Mesodermal cell (in vitro differentiated cells): Measurements from ENCODE around the gene MGLL.

Source experiments
- H3K27ac ChIP-seq: 2 replicates; pipeline ENCODE4 v1.7.0; 2013; ENCODE audit warnings: mild to moderate bottlenecking, low read depth, low read length, moderate library complexity; ENCODE audit not compliant: severe bottlenecking
- H3K36me3 ChIP-seq: 2 replicates; pipeline ENCODE4 v1.7.1; 2013; ENCODE audit warnings: mild to moderate bottlenecking, low read length, moderate library complexity; ENCODE audit not compliant: control insufficient read depth, insufficient read depth
- H3K4me1 ChIP-seq: one replicate; pipeline ENCODE4 v1.7.1; 2013; ENCODE audit warnings: mild to moderate bottlenecking, low read length; ENCODE audit not compliant: insufficient read depth, control insufficient read depth, poor library complexity, severe bottlenecking
- H3K4me3 ChIP-seq: 2 replicates; pipeline ENCODE4 v1.7.0; 2013; ENCODE audit warnings: low read length, control low read depth, mild to moderate bottlenecking; ENCODE audit not compliant: insufficient read depth, poor library complexity, severe bottlenecking; ENCODE audit errors: extremely low read depth
- H3K9me3 ChIP-seq: 2 replicates; pipeline ENCODE4 v1.7.1; 2013; ENCODE audit warnings: mild to moderate bottlenecking, low read length, moderate library complexity; ENCODE audit not compliant: control insufficient read depth
- WGBS, 2 experiments: methylation state at CpG; one replicate each; pipeline ENCODE4 v1.1.5; 2013; ENCODE audit warnings: missing lambda C conversion rate in 2 of 2; ENCODE audit not compliant: insufficient coverage in 2 of 2; 5-methylcytosine and 5-hydroxymethylcytosine counted together

The MGLL gene

GRCh38 chr3:127739347-127740135, 82.8 kb downstream of the MGLL start:
- H3K9me3 ChIP-seq, result no peaks in the 10 kb centered on the region
- no peak overlapping the region for H3K27ac ChIP-seq
- H3K36me3 ChIP-seq, result no peaks in the 10 kb centered on the region
- H3K4me1 ChIP-seq, result peaks cover 48% of the 10 kb centered on the region
- 92 to 94% methylated on average over 10 of the region's 12 CpGs for WGBS, 2 experiments
- H3K4me3 ChIP-seq, result no peak overlapping the region

GRCh38 chr3:127738192-127738840, 84.0 kb downstream of the MGLL start:
- 91 to 92% methylated on average over 5 to 7 of the region's 8 CpGs for WGBS, 2 experiments

GRCh38 chr3:127736801-127737539, 85.3 kb downstream of the MGLL start:
- no peak overlapping the region for H3K4me3 ChIP-seq

More at GRCh38 chr3:127738192-127738840, 84.0 kb downstream of the MGLL start:
- Histone ChIP-seq H3K9me3 (no peaks in the 10 kb centered on the region), H3K27ac (no peak overlapping the region), H3K36me3 (no peaks in the 10 kb centered on the region), H3K4me1 (peaks cover 50% of the 10 kb centered on the region), H3K4me3 (no peak overlapping the region)

GRCh38 chr3:127735767-127736693, 86.3 kb downstream of the MGLL start:
- Histone ChIP-seq H3K9me3 (no peaks in the 10 kb centered on the region), H3K4me1 (peaks cover 61% of the 10 kb centered on the region), H3K36me3 (no peaks in the 10 kb centered on the region), H3K4me3 (no peak overlapping the region), H3K27ac (peak overlapping the region; percentile 76)
- 70 to 85% methylated on average over 5 to 8 of the region's 9 CpGs for WGBS, 2 experiments

More at GRCh38 chr3:127736801-127737539, 85.3 kb downstream of the MGLL start:
- Histone ChIP-seq H3K27ac (no peak overlapping the region), H3K4me1 (peaks cover 59% of the 10 kb centered on the region), H3K9me3 (no peaks in the 10 kb centered on the region), H3K36me3 (no peaks in the 10 kb centered on the region)
- 90 to 100% methylated on average over 5 to 7 of the region's 10 CpGs for WGBS, 2 experiments

- Histone ChIP-seq H3K4me3 (no peak overlapping the region), H3K9me3 (no peaks in the 10 kb centered on the region), H3K27ac (peak overlapping the region; percentile 76), H3K36me3 (no peaks in the 10 kb centered on the region), H3K4me1 (peaks cover 61% of the 10 kb centered on the region)
- WGBS, 2 experiments, result 48 to 100% methylated on average over 1 to 3 of the region's 8 CpGs
Observed at GRCh38 chr3:127734754-127735473, 87.4 kb downstream of the MGLL start.

GRCh38 chr3:127734181-127734720, 88.1 kb downstream of the MGLL start:
- Histone ChIP-seq H3K4me1 (peaks cover 61% of the 10 kb centered on the region), H3K4me3 (no peak overlapping the region), H3K9me3 (no peaks in the 10 kb centered on the region), H3K36me3 (no peaks in the 10 kb centered on the region), H3K27ac (peak overlapping the region; percentile 76)
- WGBS, 2 experiments, result 92 to 99% methylated on average over 12 of the region's 12 CpGs

- no peak overlapping the region for H3K4me3 ChIP-seq
- H3K27ac ChIP-seq, result no peak overlapping the region
- H3K9me3 ChIP-seq, result no peaks in the 10 kb centered on the region
- H3K36me3 ChIP-seq, result no peaks in the 10 kb centered on the region
- peaks cover 57% of the 10 kb centered on the region for H3K4me1 ChIP-seq
- 84 to 85% methylated on average over 9 to 10 of the region's 10 CpGs for WGBS, 2 experiments
Observed at GRCh38 chr3:127733781-127734180, 88.5 kb downstream of the MGLL start.

- peaks cover 51% of the 10 kb centered on the region for H3K4me1 ChIP-seq
Observed at GRCh38 chr3:127732879-127733350, 89.4 kb downstream of the MGLL start.

GRCh38 chr3:127732303-127732702, 90.0 kb downstream of the MGLL start:
- WGBS, 2 experiments, result 5 to 21% methylated on average over 3 of the region's 4 CpGs
- Histone ChIP-seq H3K4me1 (peaks cover 51% of the 10 kb centered on the region), H3K4me3 (no peak overlapping the region), H3K27ac (no peak overlapping the region), H3K9me3 (no peaks in the 10 kb centered on the region), H3K36me3 (no peaks in the 10 kb centered on the region)

More at GRCh38 chr3:127732879-127733350, 89.4 kb downstream of the MGLL start:
- no peak overlapping the region for H3K27ac ChIP-seq
- no peaks in the 10 kb centered on the region for H3K9me3 ChIP-seq
- no peak overlapping the region for H3K4me3 ChIP-seq
- 86 to 91% methylated on average over 8 to 9 of the region's 9 CpGs for WGBS, 2 experiments
- no peaks in the 10 kb centered on the region for H3K36me3 ChIP-seq
